HG02884 (cell line): ENCODE results near the gene ACTR2.
A peak's percentile ranks its signal among the peaks of the same experiment; 100 is the strongest.
"Not testable (repeated sequence)": the region's sequence is repeated elsewhere in the genome, so short reads cannot be mapped to it uniquely, and the experiment has no call there.

Experiments
- ATAC-seq: cut with Tn5 transposase; IDR thresholded peaks from one replicate; pipeline ENCODE4 v1.9.1; 2021; ENCODE audit warnings: mild to moderate bottlenecking, moderate library complexity; ENCODE audit not compliant: unreplicated experiment

The ACTR2 gene

DNA sequence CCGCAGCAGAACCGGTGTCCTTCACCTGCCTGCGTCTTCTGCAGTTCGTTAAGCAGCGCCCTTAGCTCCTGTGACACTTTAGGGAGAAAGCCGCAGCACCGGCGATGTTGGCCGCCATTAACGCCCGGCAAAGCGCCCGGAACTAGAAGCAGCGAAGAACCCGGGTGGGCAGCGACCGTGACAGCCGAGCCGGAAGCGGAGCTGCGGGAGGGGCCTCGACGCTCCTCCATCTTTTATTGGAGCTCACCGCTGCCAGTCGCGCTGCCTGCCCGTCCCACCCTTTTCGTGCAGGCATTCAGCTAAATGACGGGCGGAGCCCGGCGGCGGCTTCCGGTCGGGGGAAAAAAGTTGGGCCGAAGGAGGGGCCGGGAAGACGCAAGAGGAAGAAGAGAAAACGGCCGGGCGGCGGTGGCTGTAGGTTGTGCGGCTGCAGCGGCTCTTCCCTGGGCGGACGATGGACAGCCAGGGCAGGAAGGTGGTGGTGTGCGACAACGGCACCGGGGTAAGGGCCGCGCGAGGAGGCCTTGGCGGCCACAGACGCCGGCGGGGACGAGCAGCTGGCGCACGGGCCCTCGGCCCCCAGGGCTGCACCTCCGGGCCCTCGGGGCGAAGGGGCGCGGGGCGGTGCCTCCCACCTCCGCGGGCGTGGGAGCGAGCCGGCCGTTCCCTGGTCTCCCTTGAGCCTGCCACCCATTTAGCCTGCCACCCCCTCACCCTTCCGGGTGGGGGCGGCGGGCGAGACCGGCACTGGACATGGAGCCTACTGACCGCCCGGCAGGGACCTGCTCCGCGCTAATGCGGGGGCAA is at the start of gene ACTR2:
TSS of gene ACTR2 (plus strand) at position 376 of the 807 bp plus-strand sequence. CDS start at position 455, 79 bp downstream.
- peak; percentile 81 for ATAC-seq

DNA sequence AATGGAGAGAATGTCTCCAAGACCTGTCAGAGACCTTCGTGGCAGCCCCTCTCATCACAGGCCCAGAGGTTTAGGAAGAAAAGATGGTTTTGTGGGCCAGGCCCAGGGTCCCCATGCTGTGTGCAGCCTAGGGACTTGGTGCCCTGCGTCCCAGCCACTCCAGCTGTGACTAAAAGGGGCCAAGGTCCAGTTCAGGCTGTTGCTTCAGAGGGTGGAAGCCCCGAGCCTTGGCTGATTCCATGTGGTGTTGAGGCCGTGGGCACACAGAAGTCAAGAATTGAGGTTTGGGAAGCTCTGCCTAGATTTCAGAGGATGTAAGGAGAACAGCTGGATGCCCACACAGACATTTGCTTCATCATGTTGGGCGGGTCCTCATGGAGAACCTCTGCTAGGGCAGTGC is 45.1 kb upstream of the ACTR2 start:
- ATAC-seq, result no peak

- not testable (repeated sequence) for ATAC-seq
These were observed 44.2 kb upstream of the ACTR2 start for GRCh38 chr2:65183406-65183805.

DNA sequence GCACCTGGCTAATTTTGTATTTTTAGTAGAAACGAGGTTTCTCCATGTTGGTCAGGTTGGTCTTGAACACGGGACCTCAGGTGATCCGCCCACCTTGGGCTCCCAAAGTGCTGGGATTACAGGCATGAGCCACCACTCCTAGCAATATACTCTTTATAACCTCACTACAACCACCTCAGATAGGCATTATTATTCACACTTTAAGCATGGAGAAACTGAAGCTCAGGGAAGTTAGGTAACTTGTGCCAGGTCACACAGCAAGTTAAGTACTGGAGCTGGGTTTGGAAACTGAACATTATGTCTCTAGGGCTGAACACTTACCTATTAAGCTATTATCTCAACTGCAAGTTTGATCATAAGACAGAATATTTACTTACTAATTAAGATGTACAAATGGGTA is 42.6 kb upstream of the ACTR2 start:
- ATAC-seq, result no peak

GRCh38 chr2:65186093-65186868 is 41.4 kb upstream of the ACTR2 start:
- ATAC-seq, result no peak

GRCh38 chr2:65186872-65187851 is 40.5 kb upstream of the ACTR2 start:
- peak; percentile 73 for ATAC-seq

GRCh38 chr2:65193446-65193845 is 34.2 kb upstream of the ACTR2 start:
- no peak for ATAC-seq

DNA sequence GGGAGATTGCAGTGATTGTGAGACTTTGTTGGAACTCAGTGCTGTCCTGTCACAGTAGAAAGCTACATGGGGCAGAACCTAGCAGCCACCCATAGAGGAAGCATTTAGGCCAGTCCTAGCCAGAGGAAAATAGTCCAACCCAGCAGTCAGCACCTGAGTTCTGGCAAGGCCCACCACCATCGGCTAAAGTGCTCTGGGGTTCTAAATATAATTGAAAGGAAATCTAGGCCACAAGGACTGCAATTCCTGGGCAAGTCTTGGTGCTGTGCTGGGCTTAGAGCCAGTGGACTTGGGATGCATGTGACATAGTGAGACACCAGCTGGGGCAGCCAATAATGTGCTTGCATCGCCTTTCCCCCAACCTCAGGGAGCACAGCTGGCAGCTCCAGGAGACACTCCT is 28.9 kb upstream of the ACTR2 start:
- no peak for ATAC-seq

DNA sequence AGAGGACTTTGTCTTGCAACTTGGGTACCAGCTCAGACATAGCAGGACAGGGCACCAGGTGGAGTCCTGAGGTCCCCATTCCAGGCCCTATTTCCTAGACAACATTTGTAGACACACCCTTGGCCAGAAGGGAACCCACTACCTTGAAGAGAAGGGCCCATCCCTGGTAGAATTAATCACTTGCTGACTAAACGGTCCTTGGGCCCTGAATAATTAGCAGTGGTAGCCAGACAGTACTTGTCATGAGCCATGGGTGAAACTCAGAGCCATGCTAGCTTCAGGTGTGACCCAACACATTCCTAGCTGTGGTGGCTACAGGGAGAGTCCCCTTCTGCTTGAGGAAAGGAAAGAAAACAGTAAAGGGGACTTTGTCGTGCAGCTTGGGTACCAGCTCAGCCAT is 28.5 kb upstream of the ACTR2 start:
- no peak for ATAC-seq

DNA sequence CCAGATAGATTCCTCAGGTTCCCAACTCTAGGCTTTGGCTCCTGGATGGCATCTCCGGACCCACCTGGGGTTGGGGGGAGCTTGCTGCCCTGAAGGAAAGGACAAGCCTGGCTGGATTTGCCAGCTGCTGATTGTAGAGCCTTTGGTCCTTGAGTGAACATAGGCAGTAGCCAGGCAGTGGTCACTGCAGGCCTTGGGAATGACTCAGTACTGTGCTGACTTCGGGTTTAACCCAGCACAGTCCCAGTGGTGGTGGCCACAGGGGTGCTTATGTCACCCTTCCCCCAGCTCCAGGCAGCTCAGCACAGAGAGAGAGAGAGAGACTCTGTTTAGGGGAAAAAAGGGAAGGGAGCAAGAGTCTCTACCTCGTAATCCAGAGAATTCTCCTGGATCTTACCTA is 27.7 kb upstream of the ACTR2 start:
- ATAC-seq, result no peak

DNA sequence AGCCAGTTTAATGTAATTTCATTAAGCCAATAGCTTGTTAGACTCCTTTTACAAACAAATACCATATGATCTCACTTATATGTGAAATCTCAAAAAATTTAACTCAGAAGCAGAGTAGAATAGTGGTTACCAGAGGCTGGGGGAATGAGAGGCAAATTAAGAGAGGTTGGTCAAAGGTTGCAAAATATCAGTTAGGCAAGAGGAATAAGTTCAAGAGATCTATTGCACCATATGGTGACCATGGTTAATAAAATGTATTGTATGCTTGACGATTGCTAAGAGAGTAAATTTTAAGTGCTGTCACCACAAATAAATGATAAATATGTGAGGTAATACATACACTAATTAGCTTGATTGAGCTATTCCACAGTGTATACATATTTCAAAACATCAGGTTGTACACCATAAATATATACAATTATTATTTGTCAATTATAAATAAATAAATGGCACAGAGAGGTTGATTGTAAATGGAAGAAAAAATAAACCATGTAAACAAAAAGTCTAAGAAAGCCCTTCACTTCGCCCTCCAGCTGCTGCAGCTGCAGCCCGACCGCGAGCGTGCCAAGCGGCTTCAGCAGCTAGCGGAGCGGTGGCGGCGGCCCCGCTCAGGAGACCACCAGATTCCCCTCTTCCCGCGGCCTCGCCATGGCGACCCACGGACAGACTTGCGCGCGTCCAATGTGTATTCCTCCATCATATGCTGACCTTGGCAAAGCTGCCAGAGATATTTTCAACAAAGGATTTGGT is 23.0 kb upstream of the ACTR2 start:
- no peak for ATAC-seq

GRCh38 chr2:65212115-65212514 is 15.5 kb upstream of the ACTR2 start:
- ATAC-seq, result no peak

DNA sequence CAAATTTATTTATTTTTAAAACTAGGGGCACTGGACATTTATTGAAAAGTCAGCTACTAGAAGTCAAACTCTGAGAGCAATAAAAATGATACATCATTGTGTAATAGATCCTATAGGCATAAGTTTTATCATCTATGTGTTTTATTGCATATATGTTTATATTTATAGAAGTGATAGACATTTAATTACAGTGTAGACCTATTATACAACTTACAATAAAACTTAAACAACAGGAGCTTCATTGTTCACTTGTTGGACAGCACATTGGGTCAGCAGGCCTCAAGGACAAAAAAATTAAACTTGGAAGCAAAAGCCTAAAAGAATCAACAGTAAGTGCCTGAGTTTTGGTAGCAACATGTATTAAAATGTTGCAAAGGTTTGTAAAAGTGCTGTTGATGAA is 15.0 kb upstream of the ACTR2 start:
- no peak for ATAC-seq

- no peak for ATAC-seq
These were observed 14.6 kb upstream of the ACTR2 start for GRCh38 chr2:65213035-65213434.

GRCh38 chr2:65214361-65214760 is 13.3 kb upstream of the ACTR2 start:
- no peak for ATAC-seq

GRCh38 chr2:65214843-65215242 is 12.8 kb upstream of the ACTR2 start:
- ATAC-seq, result no peak

DNA sequence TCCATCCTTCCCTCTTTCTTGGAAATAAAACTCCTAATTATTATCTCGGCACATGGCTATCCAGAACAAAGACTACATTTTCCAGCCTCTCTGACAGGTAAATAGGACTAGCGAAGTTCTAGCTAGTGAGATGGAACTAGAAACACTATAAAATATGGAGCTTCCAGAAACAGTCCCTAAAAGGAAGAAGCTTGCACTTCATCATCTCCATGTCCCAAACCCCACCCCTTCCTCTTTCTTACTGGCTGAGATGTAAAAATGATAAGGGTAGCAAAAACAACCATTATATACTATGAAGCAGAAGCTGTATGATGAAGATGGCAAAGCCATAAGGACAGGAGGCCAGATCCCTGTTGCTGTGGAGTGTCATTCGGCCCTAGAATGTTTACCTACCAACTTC is 11.7 kb upstream of the ACTR2 start:
- ATAC-seq, result no peak

DNA sequence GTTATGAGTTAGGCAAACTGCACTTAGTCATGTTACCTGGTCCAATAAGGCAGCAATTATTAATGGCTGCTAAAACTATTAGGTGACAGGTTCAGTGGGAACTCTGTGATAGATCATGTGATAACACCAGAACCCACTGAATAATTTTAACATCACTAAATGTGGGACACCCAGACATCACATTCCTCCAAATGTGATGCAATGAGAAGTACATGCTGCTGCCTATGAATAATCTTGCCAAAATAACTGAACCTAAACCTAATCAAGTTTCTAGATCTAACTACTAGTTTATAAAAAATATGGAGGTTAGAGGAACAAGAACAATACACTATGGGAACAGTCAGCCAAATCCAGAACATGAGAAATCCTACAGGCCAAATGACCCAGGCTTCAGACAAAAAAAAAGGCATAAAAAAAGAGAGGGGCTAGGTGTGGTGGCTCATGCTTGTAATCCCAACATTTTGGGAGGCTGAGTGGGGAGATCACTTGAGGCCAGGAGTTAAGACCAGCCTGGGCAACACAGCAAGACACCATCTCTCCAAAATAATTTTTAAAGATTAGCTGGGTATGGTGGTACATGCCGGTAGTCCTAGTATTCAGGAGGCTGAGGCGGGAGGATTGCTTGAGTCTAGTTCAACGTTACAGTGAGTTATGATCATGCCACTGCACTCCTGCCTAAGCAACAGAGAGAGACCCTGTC is 7.0 kb upstream of the ACTR2 start:
- ATAC-seq, result no peak

DNA sequence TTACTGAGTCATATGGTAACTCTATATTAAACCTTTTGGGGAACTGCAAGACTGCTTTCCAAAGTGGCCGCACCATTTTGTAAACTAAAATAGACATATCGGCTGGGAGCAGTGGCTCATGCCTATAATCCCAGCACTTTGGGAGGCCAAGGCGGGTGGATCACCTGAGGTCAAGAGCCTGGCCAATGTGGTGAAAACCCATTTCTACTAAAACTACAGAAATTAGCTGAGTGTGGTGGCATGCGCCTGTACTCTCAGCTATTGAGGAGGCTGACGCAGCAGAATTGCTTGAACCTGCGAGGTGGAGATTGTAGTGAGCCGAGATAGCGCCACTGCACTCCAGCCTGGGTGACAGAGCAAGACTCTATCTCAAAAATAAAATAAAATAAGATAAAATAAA is 6.4 kb upstream of the ACTR2 start:
- not testable (repeated sequence) for ATAC-seq

- peak; percentile 9 for ATAC-seq
These were observed 593 bp upstream of the ACTR2 start for GRCh38 chr2:65227020-65227455.
